ENCODE results near the gene KCNT1. TPM values are rescaled to one million over a fixed set of nuclear protein-coding genes. Genes with fewer than 3 reads are reported as not detected.

KCNT1 gene
- polyA plus RNA-seq, 1 donor (not counting 4 experiments of a cell fraction or from before 2014, with no cell fraction given), result not detected

- no peaks in the 10 kb centered on the region for H3K79me2 ChIP-seq (ENCODE audit: control insufficient read depth, insufficient read depth, low read length)
- no peak overlapping the region for H3K9ac ChIP-seq (ENCODE audit: control insufficient read depth, extremely low read depth, insufficient read depth, low read length)
- dilution Hi-C loops (cut with MboI; ENCODE audit: extremely low pct_ligation_motif_present, low sequenced_read_pairs), result no loop called here
- H3K4me3 ChIP-seq (ENCODE audit: control insufficient read depth in 2 of 3, extremely low read depth in 1 of 3, insufficient read depth in 2 of 3, low read depth in 1 of 3, low read length in 3 of 3), result no peak overlapping the region
- H4K20me1 ChIP-seq (ENCODE audit: control insufficient read depth, extremely low read depth, insufficient read depth, low read length), result no peaks in the 10 kb centered on the region
- H3K4me2 ChIP-seq (ENCODE audit: control insufficient read depth, extremely low read depth, insufficient read depth, low read depth, low read length), result no peak overlapping the region
- H3K4me1 ChIP-seq (ENCODE audit: control insufficient read depth, extremely low read depth, insufficient read depth, low read length), result no peaks in the 10 kb centered on the region
- H2AFZ ChIP-seq (ENCODE audit: control insufficient read depth, low read length), result no peak overlapping the region
- peaks cover 5% of the 10 kb centered on the region for H3K27me3 ChIP-seq (ENCODE audit: control insufficient read depth, extremely low read depth, insufficient read depth, low read length)
- no peak for DNase-seq (ENCODE audit: low read depth, low spot score)
- no peak overlapping the region for H3K27ac ChIP-seq (ENCODE audit: control insufficient read depth, insufficient read depth, low read length)
- TF ChIP-seq EZH2 (IDR thresholded peaks at IDR 0.05; ENCODE audit: low read length) (no peak), CTCF (optimal IDR thresholded peaks at IDR 0.05 in 1 of 3, IDR thresholded peaks at IDR 0.05 in 1 of 3, conservative IDR thresholded peaks at IDR 0.05 in 1 of 3; ENCODE audit: extremely low read depth in 1 of 3, insufficient read depth in 2 of 3, low read length in 3 of 3) (no peak)
- H3K9me3 ChIP-seq (ENCODE audit: control insufficient read depth, low read depth, low read length), result no peaks in the 10 kb centered on the region
- FAIRE-seq, result no peak
- no peaks in the 10 kb centered on the region for H3K9me1 ChIP-seq (ENCODE audit: control insufficient read depth, extremely low read depth, insufficient read depth, low read length)
- no peaks in the 10 kb centered on the region for H3K36me3 ChIP-seq (ENCODE audit: control insufficient read depth in 2 of 2, extremely low read depth in 1 of 2, insufficient read depth in 2 of 2, low read length in 2 of 2)
These were observed 96.2 kb downstream of the KCNT1 start for GRCh38 chr9:135798263-135798585.

GRCh38 chr9:135799261-135799660, 97.3 kb downstream of the KCNT1 start:
- H3K36me3 ChIP-seq (ENCODE audit: control insufficient read depth in 2 of 2, extremely low read depth in 1 of 2, insufficient read depth in 2 of 2, low read length in 2 of 2), result no peaks in the 10 kb centered on the region
- no peak overlapping the region for H3K4me3 ChIP-seq (ENCODE audit: control insufficient read depth in 2 of 3, extremely low read depth in 1 of 3, insufficient read depth in 2 of 3, low read depth in 1 of 3, low read length in 3 of 3)
- H3K4me2 ChIP-seq (ENCODE audit: control insufficient read depth, extremely low read depth, insufficient read depth, low read depth, low read length), result no peak overlapping the region
- H3K9me1 ChIP-seq (ENCODE audit: control insufficient read depth, extremely low read depth, insufficient read depth, low read length), result no peaks in the 10 kb centered on the region
- no peak for TF ChIP-seq EZH2 (IDR thresholded peaks at IDR 0.05; ENCODE audit: low read length)
- TF ChIP-seq CTCF (optimal IDR thresholded peaks at IDR 0.05 in 1 of 3, IDR thresholded peaks at IDR 0.05 in 1 of 3, conservative IDR thresholded peaks at IDR 0.05 in 1 of 3; ENCODE audit: extremely low read depth in 1 of 3, insufficient read depth in 2 of 3, low read length in 3 of 3), result no peak
- no peaks in the 10 kb centered on the region for H3K9me3 ChIP-seq (ENCODE audit: control insufficient read depth, low read depth, low read length)
- no peaks in the 10 kb centered on the region for H3K4me1 ChIP-seq (ENCODE audit: control insufficient read depth, extremely low read depth, insufficient read depth, low read length)
- H3K79me2 ChIP-seq (ENCODE audit: control insufficient read depth, insufficient read depth, low read length), result no peaks in the 10 kb centered on the region
- dilution Hi-C loops (cut with MboI; ENCODE audit: extremely low pct_ligation_motif_present, low sequenced_read_pairs), result no loop called here
- H3K27ac ChIP-seq (ENCODE audit: control insufficient read depth, insufficient read depth, low read length), result no peak overlapping the region
- no peaks in the 10 kb centered on the region for H4K20me1 ChIP-seq (ENCODE audit: control insufficient read depth, extremely low read depth, insufficient read depth, low read length)
- no peaks in the 10 kb centered on the region for H3K27me3 ChIP-seq (ENCODE audit: control insufficient read depth, extremely low read depth, insufficient read depth, low read length)
- DNase-seq (ENCODE audit: low read depth, low spot score) (no peak), FAIRE-seq (no peak)
- H2AFZ ChIP-seq (ENCODE audit: control insufficient read depth, low read length), result no peak overlapping the region
- H3K9ac ChIP-seq (ENCODE audit: control insufficient read depth, extremely low read depth, insufficient read depth, low read length), result no peak overlapping the region

All from keratinocyte (primary cell).